ENCODE data around the gene MYL4. TPM values are rescaled to one million over a fixed set of nuclear protein-coding genes. Genes with fewer than 3 reads are reported as not detected.

The MYL4 gene
- total RNA-seq, 1 experiment from 2014 or later, result 0.66 TPM

- H3K79me2 ChIP-seq (ENCODE audit: insufficient read depth, low read length), result no peaks in the 10 kb centered on the region
- no peak overlapping the region for H2BK12ac ChIP-seq (ENCODE audit: insufficient read length, low read depth, low read length)
- H3K23ac ChIP-seq (ENCODE audit: insufficient read length, low read depth, low read length), result no peak overlapping the region
- no peaks in the 10 kb centered on the region for H3K23me2 ChIP-seq (ENCODE audit: insufficient read length, low read depth, low read length, poor library complexity, severe bottlenecking)
- DNase-seq, result no peak
- no peak overlapping the region for H3K56ac ChIP-seq (ENCODE audit: insufficient read length, low read depth, low read length)
- H3K27me3 ChIP-seq (ENCODE audit: insufficient read depth, low read length), result no peaks in the 10 kb centered on the region
- no peak overlapping the region for H2BK20ac ChIP-seq (ENCODE audit: low read depth, low read length, poor library complexity, severe bottlenecking)
- H3K9me3 Mint-ChIP-seq, result peaks cover 10 to 15% of the 10 kb centered on the region in 2 experiments
- peaks cover 7 to 8% of the 10 kb centered on the region in 2 experiments; a peak in 2 of 4 replicates for H3K4me1 Mint-ChIP-seq
- no peak overlapping the region for H4K8ac ChIP-seq (replicated peaks; ENCODE audit: insufficient read length, low read depth, low read length)
- no peak overlapping the region for H3K18ac ChIP-seq (ENCODE audit: insufficient read length, low read depth, low read length)
- no peaks in the 10 kb centered on the region for H3K79me1 ChIP-seq (ENCODE audit: insufficient read depth, low read depth, low read length, poor library complexity, severe bottlenecking)
- H3K14ac ChIP-seq (ENCODE audit: insufficient read depth, low read length), result no peak overlapping the region
- no peak overlapping the region for H3K4me2 ChIP-seq (ENCODE audit: insufficient read depth, insufficient read length, low read length)
- no peaks in the 10 kb centered on the region for H3K4me1 ChIP-seq (ENCODE audit: insufficient read depth, low read length)
- H3K4ac ChIP-seq (ENCODE audit: low read depth, low read length), result no peak overlapping the region
- H2AK5ac ChIP-seq (ENCODE audit: insufficient read length, low read length), result no peak overlapping the region
- H4K20me1 ChIP-seq (ENCODE audit: control insufficient read depth, insufficient read depth, insufficient read length), result no peaks in the 10 kb centered on the region
- H2BK120ac ChIP-seq (ENCODE audit: low read depth, low read length, poor library complexity, severe bottlenecking), result no peak overlapping the region
- peaks cover 3 to 13% (median 5%) of the 10 kb centered on the region in 3 experiments; a peak in 6 of 7 replicates for H3K36me3 Mint-ChIP-seq (ENCODE audit: insufficient read depth in 1 of 3, low read depth in 3 of 3)
- no peak for TF ChIP-seq CTCF (conservative IDR thresholded peaks at IDR 0.05)
- H4K91ac ChIP-seq (ENCODE audit: insufficient read length, low read depth, low read length), result no peak overlapping the region
- no peak overlapping the region for H3T11ph ChIP-seq (ENCODE audit: low read length)
- no peak overlapping the region for H3K4me3 Mint-ChIP-seq
- H3K27ac Mint-ChIP-seq, result no peak overlapping the region
- H4K5ac ChIP-seq (ENCODE audit: insufficient read length, low read depth, low read length), result no peak overlapping the region
- no peak overlapping the region for H2BK5ac ChIP-seq (ENCODE audit: insufficient read length, low read length)
- peaks cover 5% of the 10 kb centered on the region; the same call in 1 of the 2 replicates for H3K27me3 Mint-ChIP-seq (ENCODE audit: low read depth)
- no peak overlapping the region for H2AFZ ChIP-seq (ENCODE audit: low read length)
- no CpG with 5 or more reads among the region's 6 CpGs for WGBS (ENCODE audit: extremely low coverage, insufficient read length, low lambda C conversion rate)
- no peak overlapping the region; the same call in 1 of the 2 replicates for H2BK15ac ChIP-seq (ENCODE audit: low read depth, low read length)
- no peaks in the 10 kb centered on the region for H3K9me3 ChIP-seq (ENCODE audit: control insufficient read depth, low read depth, low read length)
- H3K27ac ChIP-seq (ENCODE audit: insufficient read length, low read depth, low read length), result no peak overlapping the region
- no peak overlapping the region for H3K9ac ChIP-seq (ENCODE audit: extremely low read depth, insufficient read length, low read length)
These were observed 57.6 kb downstream of the MYL4 start for GRCh38 chr17:47266782-47267181.
